PC-9 (cell line): ENCODE data around the gene ZGLP1. TPM values are rescaled to one million over a fixed set of nuclear protein-coding genes. Genes with fewer than 3 reads are reported as not detected.

Source experiments
- BruUV-seq: library from RNA; stranded (reverse); fragments of 400-500 nt; replicated peaks from 2 replicates; lab custom pipeline; 2021; lab: Mats Ljungman, UMichigan
- CTCF ChIA-PET: fragments of 300-600 bp; sonication (Branson Sonifier 250); formaldehyde crosslinking; loops from one replicate; lab custom pipeline; 2022; ENCODE audit warnings: antibody characterized with exemption; lab: Charles Lee
- POLR2A ChIA-PET: fragments of 300-600 bp; sonication (Branson Sonifier 250); formaldehyde crosslinking; loops from one replicate; lab custom pipeline; 2022; ENCODE audit warnings: antibody characterized with exemption; ENCODE audit not compliant: unreplicated experiment; lab: Charles Lee
- DNase-seq, 2 experiments: peaks; one replicate each; pipeline versions ENCODE4 v3.0.0 to v3.0.0-alpha.2; 2015 to 2022; ENCODE audit warnings: mixed read lengths in 1 of 2
- H2AFZ ChIP-seq: fragments of 200-600 bp; sonication (generic); 2 replicates; pipeline ENCODE4 v1.8.1; 2017; ENCODE audit warnings: antibody characterized with exemption
- H3F3A ChIP-seq: fragments of 200-600 bp; sonication (generic); 2 replicates; pipeline ENCODE4 v1.8.1; 2017; ENCODE audit warnings: antibody characterized with exemption, mild to moderate bottlenecking, low read depth; ENCODE audit not compliant: insufficient read depth
- H3K27ac ChIP-seq: fragments of 200-600 bp; sonication (generic); 2 replicates; pipeline ENCODE4 v1.6.1; 2016; ENCODE audit warnings: mixed run types
- H3K27me3 ChIP-seq: fragments of 200-600 bp; sonication (generic); 2 replicates; pipeline ENCODE4 v1.6.1; 2016; ENCODE audit warnings: low read depth, mixed run types; ENCODE audit not compliant: insufficient read depth
- H3K36me3 ChIP-seq: fragments of 200-600 bp; sonication (generic); 2 replicates; pipeline ENCODE4 v1.6.1; 2016; ENCODE audit warnings: low read depth, mixed run types
- H3K4me1 ChIP-seq: fragments of 200-600 bp; sonication (generic); replicated peaks from 2 replicates; pipeline ENCODE4 v1.6.1; 2016; ENCODE audit warnings: mixed run types; ENCODE audit not compliant: insufficient read depth
- H3K4me2 ChIP-seq: fragments of 200-600 bp; sonication (generic); 2 replicates; pipeline ENCODE4 v1.6.1; 2017; ENCODE audit warnings: mixed run types
- H3K4me3 ChIP-seq: fragments of 200-600 bp; sonication (generic); 2 replicates; pipeline ENCODE4 v1.6.1; 2016; ENCODE audit warnings: mixed run types
- H3K79me2 ChIP-seq: fragments of 200-600 bp; sonication (generic); 2 replicates; pipeline ENCODE4 v1.6.1; 2017; ENCODE audit warnings: low read depth, mixed run types
- H3K9me2 ChIP-seq: fragments of 200-600 bp; sonication (generic); 2 replicates; pipeline ENCODE4 v1.8.1; 2017; ENCODE audit warnings: mild to moderate bottlenecking; ENCODE audit not compliant: insufficient read depth
- H3K9me3 ChIP-seq: fragments of 200-600 bp; sonication (generic); 2 replicates; pipeline ENCODE4 v1.8.1; 2016; ENCODE audit warnings: low read depth; ENCODE audit not compliant: insufficient read depth
- H4K20me1 ChIP-seq: fragments of 200-600 bp; sonication (generic); 2 replicates; pipeline ENCODE4 v1.8.1; 2017; ENCODE audit not compliant: insufficient read depth
- CTCF ChIP-seq: fragments of 200-600 bp; sonication (generic); conservative IDR thresholded peaks from 2 replicates; pipeline ENCODE4 v1.6.1; 2017; ENCODE audit warnings: mixed run types, antibody characterized with exemption, mild to moderate bottlenecking, moderate library complexity
- EZH2 ChIP-seq: fragments of 200-600 bp; sonication (generic); IDR thresholded peaks from 2 replicates; pipeline ENCODE4 v1.8.0; 2017; ENCODE audit warnings: antibody characterized with exemption, low read depth
- intact Hi-C: fragments of 100-400 bp; cut with micrococcal nuclease; formaldehyde crosslinking; loops from one replicate; pipeline ENCODE4 v1.10.0; 2022; ENCODE audit not compliant: unreplicated experiment
- total RNA-seq: library from RNA; stranded (reverse); gene quantifications from 2 replicates; pipeline ENCODE4 v1.2.3, GENCODE V29; 2021

ZGLP1 gene
- total RNA-seq, 1 experiment from 2014 or later, result 7.5 TPM

- Histone ChIP-seq H4K20me1 (0 out of 2 replicates have a peak, but pooled peaks cover 3% of the 10 kb centered on the region), H3K27ac (0 out of 2 replicates have a peak overlapping the region, but pooled peaks have one; percentile 5), H3K9me3 (no peaks in the 10 kb centered on the region), H3K4me1 (peaks cover 18% of the 10 kb centered on the region), H3K4me2 (no peak overlapping the region), H3K9me2 (no peaks in the 10 kb centered on the region), H3K4me3 (no peak overlapping the region), H3K79me2 (peaks cover under 1% of the 10 kb centered on the region; the same call in 1 of the 2 replicates), H2AFZ (no peak overlapping the region), H3K27me3 (no peaks in the 10 kb centered on the region), H3F3A (peaks cover 49% of the 10 kb centered on the region), H3K36me3 (peaks cover 6% of the 10 kb centered on the region; the same call in 1 of the 2 replicates)
- DNase-seq, result peak; percentile 83 to 86
- ChIA-PET POLR2A (interaction anchor here (0.5 to 0.6 kb wide), 3 partner anchors 17 to 433 kb away, joined by 3 to 22 read pairs (median 3); no protein-coding TSS in a partner anchor), CTCF (interaction anchor here (0.5 to 3.2 kb wide), 19 partner anchors 10 to 640 kb away, joined by 3 to 30 read pairs (median 5); partner anchors contain the start of genes ICAM1, ICAM5 and TYK2)
- TF ChIP-seq EZH2, result no peak
- peak; percentile 89 for TF ChIP-seq CTCF
- intact Hi-C loops, result loop anchor here (1.0 to 5.0 kb wide), 2 partner anchors 130 to 218 kb away; no protein-coding TSS in a partner anchor
- no TSS peak for BruUV-seq
Measured at GRCh38 chr19:10259162-10259905, 50.3 kb downstream of the ZGLP1 start.

- intact Hi-C loops, result loop anchor here (5.0 kb wide), 1 partner anchor 219 kb away; no protein-coding TSS in a partner anchor
- H4K20me1 ChIP-seq, result peaks cover 7% of the 10 kb centered on the region; the same call in 1 of the 2 replicates
- H3K4me2 ChIP-seq, result no peak overlapping the region
- H3F3A ChIP-seq, result peaks cover 55% of the 10 kb centered on the region
- H2AFZ ChIP-seq, result no peak overlapping the region
- H3K9me2 ChIP-seq, result no peaks in the 10 kb centered on the region
- H3K27me3 ChIP-seq, result no peaks in the 10 kb centered on the region
- H3K36me3 ChIP-seq, result peaks cover 13% of the 10 kb centered on the region; the same call in 1 of the 2 replicates
- no peak overlapping the region for H3K27ac ChIP-seq
- no peak overlapping the region for H3K4me3 ChIP-seq
- H3K4me1 ChIP-seq, result peaks cover 18% of the 10 kb centered on the region
- no peaks in the 10 kb centered on the region for H3K9me3 ChIP-seq
- peaks cover 12% of the 10 kb centered on the region for H3K79me2 ChIP-seq
- CTCF ChIA-PET, result interaction anchor here (0.6 to 3.2 kb wide), 12 partner anchors 13 to 536 kb away, joined by 3 to 30 read pairs (median 6); partner anchors contain the start of gene ICAM1
- no peak for DNase-seq
- no TSS peak for BruUV-seq
- POLR2A ChIA-PET, result interaction anchor here (0.5 to 0.6 kb wide), 2 partner anchors 221 to 431 kb away, joined by 3 to 22 read pairs; no protein-coding TSS in a partner anchor
- no peak for TF ChIP-seq EZH2
Measured at GRCh38 chr19:10258080-10258710, 51.4 kb downstream of the ZGLP1 start.

GRCh38 chr19:10256970-10257615, 52.5 kb downstream of the ZGLP1 start:
- peaks cover 23% of the 10 kb centered on the region for H3K79me2 ChIP-seq
- H3K27me3 ChIP-seq, result no peaks in the 10 kb centered on the region
- peaks cover 7% of the 10 kb centered on the region; the same call in 1 of the 2 replicates for H4K20me1 ChIP-seq
- no peaks in the 10 kb centered on the region for H3K9me2 ChIP-seq
- H3K4me2 ChIP-seq, result no peak overlapping the region
- no peak overlapping the region for H3K27ac ChIP-seq
- H3K4me3 ChIP-seq, result no peak overlapping the region
- ChIA-PET CTCF (interaction anchor here (0.6 kb wide), 1 partner anchor 58 kb away, joined by 3 read pairs; no protein-coding TSS in a partner anchor), POLR2A (interaction anchor here (0.6 kb wide), 1 partner anchor 13 kb away, joined by 4 read pairs; no protein-coding TSS in a partner anchor)
- no peak overlapping the region for H2AFZ ChIP-seq
- no peaks in the 10 kb centered on the region for H3K9me3 ChIP-seq
- DNase-seq, result no peak
- TF ChIP-seq CTCF, result no peak
- no peak for TF ChIP-seq EZH2
- H3F3A ChIP-seq, result peaks cover 55% of the 10 kb centered on the region
- BruUV-seq, result no TSS peak
- peaks cover 13% of the 10 kb centered on the region; the same call in 1 of the 2 replicates for H3K36me3 ChIP-seq
- peaks cover 22% of the 10 kb centered on the region for H3K4me1 ChIP-seq
- intact Hi-C loops, result loop anchor here (5.0 kb wide), 1 partner anchor 220 kb away; no protein-coding TSS in a partner anchor
